Astrocyte (in vitro differentiated cells and primary cell): ENCODE data around the gene CROCC.

Experiments used
- CTCF ChIP-seq: IDR thresholded peaks from 2 replicates; pipeline ENCODE4 v1.5.1; 2011; ENCODE audit warnings: low read depth, mild to moderate bottlenecking, inconsistent platforms, low read length, moderate library complexity; ENCODE audit not compliant: insufficient read depth
- EZH2 ChIP-seq: IDR thresholded peaks from 2 replicates; pipeline ENCODE4 v1.6.1; 2012; ENCODE audit warnings: mild to moderate bottlenecking, low read length, inconsistent platforms; ENCODE audit not compliant: insufficient read depth

GRCh38 chr1:16988210-16988609, 66.5 kb downstream of the CROCC start:
- TF ChIP-seq CTCF (no peak), EZH2 (no peak)
